AG04449 (cell line): ENCODE data around the gene TGM5.
"Not testable (repeated sequence)": the region's sequence is repeated elsewhere in the genome, so short reads cannot be mapped to it uniquely, and the experiment has no call there.

Source experiments
- CTCF ChIA-PET: fragments of 350-600 bp; formaldehyde crosslinking; extraction: SDS; loops from one replicate; lab custom pipeline; 2021; ENCODE audit warnings: antibody characterized with exemption; lab: Yijun Ruan, JAX
- POLR2A ChIA-PET: fragments of 400-600, 350-600 bp; formaldehyde crosslinking; extraction: SDS; loops from one replicate; lab custom pipeline; 2020; ENCODE audit warnings: antibody characterized with exemption, inconsistent platforms; lab: Yijun Ruan, JAX
- DNase-seq: peaks from one replicate; pipeline ENCODE4 v3.0.0-alpha.2; 2010; ENCODE audit warnings: low read depth, low spot score
- H3K4me3 ChIP-seq: 2 replicates; pipeline ENCODE4 v1.5.1; 2011; ENCODE audit warnings: low read depth, mild to moderate bottlenecking, control low read depth, low read length
- TF ChIP-seq, protein P1 (sequence below): IDR thresholded peaks from one replicate; pipeline ENCODE4 v1.5.1; 2011; ENCODE audit warnings: mild to moderate bottlenecking, moderate library complexity, low read length, control low read depth, inconsistent platforms; ENCODE audit not compliant: insufficient read depth; ENCODE audit errors: missing control alignments

TGM5 gene

DNA sequence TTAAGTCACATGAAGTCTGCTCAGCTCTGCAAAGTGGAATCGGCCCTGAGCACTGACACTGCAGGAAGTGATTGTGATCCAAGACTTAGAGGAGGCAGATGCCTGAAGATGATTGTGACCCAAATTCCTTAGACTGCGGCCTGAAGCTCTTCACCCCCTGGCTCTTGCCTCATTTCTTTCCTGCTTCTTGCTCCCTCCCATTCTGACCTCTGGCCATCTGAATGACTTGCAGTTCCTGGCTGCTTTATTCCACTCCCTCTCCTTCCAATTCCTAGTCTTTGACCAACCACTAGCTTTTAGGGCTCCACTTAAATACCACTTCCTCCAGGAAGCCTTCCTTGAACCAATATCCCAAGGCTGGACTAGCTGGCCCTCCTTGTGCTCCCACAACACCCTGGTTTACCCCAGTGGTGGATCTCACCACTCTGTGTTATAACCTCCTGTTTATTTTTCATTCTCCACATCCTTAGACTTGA, 36.0 kb downstream of the TGM5 start:
- no peak for DNase-seq
- TF ChIP-seq, protein P1, sequence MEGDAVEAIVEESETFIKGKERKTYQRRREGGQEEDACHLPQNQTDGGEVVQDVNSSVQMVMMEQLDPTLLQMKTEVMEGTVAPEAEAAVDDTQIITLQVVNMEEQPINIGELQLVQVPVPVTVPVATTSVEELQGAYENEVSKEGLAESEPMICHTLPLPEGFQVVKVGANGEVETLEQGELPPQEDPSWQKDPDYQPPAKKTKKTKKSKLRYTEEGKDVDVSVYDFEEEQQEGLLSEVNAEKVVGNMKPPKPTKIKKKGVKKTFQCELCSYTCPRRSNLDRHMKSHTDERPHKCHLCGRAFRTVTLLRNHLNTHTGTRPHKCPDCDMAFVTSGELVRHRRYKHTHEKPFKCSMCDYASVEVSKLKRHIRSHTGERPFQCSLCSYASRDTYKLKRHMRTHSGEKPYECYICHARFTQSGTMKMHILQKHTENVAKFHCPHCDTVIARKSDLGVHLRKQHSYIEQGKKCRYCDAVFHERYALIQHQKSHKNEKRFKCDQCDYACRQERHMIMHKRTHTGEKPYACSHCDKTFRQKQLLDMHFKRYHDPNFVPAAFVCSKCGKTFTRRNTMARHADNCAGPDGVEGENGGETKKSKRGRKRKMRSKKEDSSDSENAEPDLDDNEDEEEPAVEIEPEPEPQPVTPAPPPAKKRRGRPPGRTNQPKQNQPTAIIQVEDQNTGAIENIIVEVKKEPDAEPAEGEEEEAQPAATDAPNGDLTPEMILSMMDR, result no peak
- ChIA-PET POLR2A (interaction anchor here (0.6 kb wide), 1 partner anchor 36 kb away, joined by 3 read pairs; the partner anchor contains the start of gene TGM5), CTCF (interaction anchor here (1.1 to 13.2 kb wide), 7 partner anchors 12 to 53 kb away, joined by 3 to 434 read pairs (median 5); partner anchors contain the start of gene TGM5)
- H3K4me3 ChIP-seq, result no peak overlapping the region

GRCh38 chr15:43229977-43230376, 36.8 kb downstream of the TGM5 start:
- CTCF ChIA-PET, result interaction anchor here (1.1 to 13.2 kb wide), 5 partner anchors 11 to 54 kb away, joined by 3 to 434 read pairs (median 5); partner anchors contain the start of gene TGM5
- POLR2A ChIA-PET, result no interaction called here
- H3K4me3 ChIP-seq, result no peak overlapping the region
- TF ChIP-seq, protein P1, result no peak
- DNase-seq, result no peak

GRCh38 chr15:43226436-43227305, 40.1 kb downstream of the TGM5 start:
- H3K4me3 ChIP-seq, result no peak overlapping the region
- ChIA-PET POLR2A (no interaction called here), CTCF (interaction anchor here (1.3 to 13.2 kb wide), 25 partner anchors 11 to 153 kb away, joined by 3 to 434 read pairs (median 8); partner anchors contain the start of genes CCNDBP1 and TGM5)
- TF ChIP-seq, protein P1, result no peak
- no peak for DNase-seq

- DNase-seq, POLR2A ChIA-PET, H3K4me3 ChIP-seq: not testable (repeated sequence)
- CTCF ChIA-PET, result interaction anchor here (1.0 to 13.2 kb wide), 35 partner anchors 8 to 276 kb away, joined by 3 to 434 read pairs (median 7); partner anchors contain the start of genes CCNDBP1 and TGM5
Observed at GRCh38 chr15:43225950-43226255, 40.8 kb downstream of the TGM5 start.

GRCh38 chr15:43225201-43225949, 41.4 kb downstream of the TGM5 start:
- TF ChIP-seq, protein P1, result peak; percentile 71
- H3K4me3 ChIP-seq, result no peak overlapping the region
- DNase-seq, result no peak
- ChIA-PET POLR2A (no interaction called here), CTCF (interaction anchor here (0.8 to 13.2 kb wide), 38 partner anchors 8 to 275 kb away, joined by 3 to 434 read pairs (median 6); partner anchors contain the start of genes CCNDBP1, TGM5 and TGM7)

GRCh38 chr15:43221422-43221821, 45.3 kb downstream of the TGM5 start:
- TF ChIP-seq, protein P1, result no peak

More at GRCh38 chr15:43221422-43221821, 45.3 kb downstream of the TGM5 start:
- DNase-seq, result no peak
- CTCF ChIA-PET, result interaction anchor here (1.6 to 13.2 kb wide), 2 partner anchors 15 to 63 kb away, joined by 4 to 434 read pairs; no protein-coding TSS in a partner anchor
- POLR2A ChIA-PET, result no interaction called here
- no peak overlapping the region for H3K4me3 ChIP-seq
